BJ (cell line): ENCODE results near the gene HCN4. TPM values are rescaled to one million over a fixed set of nuclear protein-coding genes. Genes with fewer than 3 reads are reported as not detected.

ENCODE experiments used
- CTCF ChIA-PET: fragments of 350-600 bp; formaldehyde crosslinking; extraction: SDS; loops from one replicate; lab custom pipeline; 2021; ENCODE audit warnings: antibody characterized with exemption, inconsistent platforms; lab: Yijun Ruan, JAX
- POLR2A ChIA-PET: fragments of 300-600 bp; sonication (Branson Sonifier 250); formaldehyde crosslinking; extraction: SDS; loops from one replicate; lab custom pipeline; 2021; ENCODE audit warnings: antibody characterized with exemption; lab: Charles Lee
- DNase-seq: peaks from one replicate; pipeline ENCODE4 v3.0.0-alpha.2; 2011; ENCODE audit warnings: low read depth
- H3K27me3 ChIP-seq: 2 replicates; pipeline ENCODE4 v1.6.0; 2011; ENCODE audit warnings: low read length; ENCODE audit not compliant: control insufficient read depth, insufficient read depth
- H3K36me3 ChIP-seq: 2 replicates; pipeline ENCODE4 v1.5.1; 2011; ENCODE audit warnings: low read length; ENCODE audit not compliant: control insufficient read depth, insufficient read depth
- H3K4me3 ChIP-seq: 2 replicates; pipeline ENCODE4 v1.5.1; 2011; ENCODE audit warnings: low read depth, mild to moderate bottlenecking, control low read depth, low read length
- polyA plus RNA-seq: library from polyadenylated mRNA; depleted of rRNA; stranded (reverse); fragments of >200 nt; gene quantifications from 2 replicates; pipeline ENCODE4 v1.2.3, GENCODE V29; 2011
- TF ChIP-seq, protein P1 (sequence below): IDR thresholded peaks from 2 replicates; pipeline ENCODE4 v1.5.1; 2011; ENCODE audit warnings: low read depth, mild to moderate bottlenecking, control low read depth, inconsistent platforms, low read length, moderate library complexity; ENCODE audit not compliant: insufficient read depth

HCN4 gene
- polyA plus RNA-seq, 1 experiment = not detected

DNA sequence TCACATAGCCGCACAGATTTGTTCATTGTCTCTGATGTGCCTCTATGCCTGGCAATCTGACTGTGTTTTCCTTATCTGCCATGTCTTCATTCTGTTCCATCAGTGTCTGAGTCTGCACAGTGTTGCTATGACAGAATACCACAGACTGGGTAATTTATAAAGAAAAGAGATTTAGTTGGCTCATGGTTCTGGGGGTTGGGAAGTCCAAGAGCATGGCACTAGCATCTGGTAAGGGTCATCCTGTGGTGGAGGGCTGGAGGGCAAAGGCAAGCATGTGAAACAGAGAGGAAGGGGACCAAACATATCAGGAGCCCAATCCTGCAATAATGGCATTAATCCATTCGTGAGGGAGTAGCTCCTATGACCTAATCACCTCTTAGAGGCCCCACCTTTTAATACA, 11.9 kb upstream of the HCN4 start:
- ChIA-PET CTCF (no interaction called here), POLR2A (no interaction called here)
- no peak overlapping the region for H3K4me3 ChIP-seq

GRCh38 chr15:73378089-73378488, 9.3 kb upstream of the HCN4 start:
- POLR2A ChIA-PET = no interaction called here
- H3K4me3 ChIP-seq = no peak overlapping the region
- DNase-seq = no peak
- no peaks in the 10 kb centered on the region; the same call in 1 of the 2 replicates for H3K27me3 ChIP-seq
- CTCF ChIA-PET = no interaction called here
- TF ChIP-seq, protein P1, sequence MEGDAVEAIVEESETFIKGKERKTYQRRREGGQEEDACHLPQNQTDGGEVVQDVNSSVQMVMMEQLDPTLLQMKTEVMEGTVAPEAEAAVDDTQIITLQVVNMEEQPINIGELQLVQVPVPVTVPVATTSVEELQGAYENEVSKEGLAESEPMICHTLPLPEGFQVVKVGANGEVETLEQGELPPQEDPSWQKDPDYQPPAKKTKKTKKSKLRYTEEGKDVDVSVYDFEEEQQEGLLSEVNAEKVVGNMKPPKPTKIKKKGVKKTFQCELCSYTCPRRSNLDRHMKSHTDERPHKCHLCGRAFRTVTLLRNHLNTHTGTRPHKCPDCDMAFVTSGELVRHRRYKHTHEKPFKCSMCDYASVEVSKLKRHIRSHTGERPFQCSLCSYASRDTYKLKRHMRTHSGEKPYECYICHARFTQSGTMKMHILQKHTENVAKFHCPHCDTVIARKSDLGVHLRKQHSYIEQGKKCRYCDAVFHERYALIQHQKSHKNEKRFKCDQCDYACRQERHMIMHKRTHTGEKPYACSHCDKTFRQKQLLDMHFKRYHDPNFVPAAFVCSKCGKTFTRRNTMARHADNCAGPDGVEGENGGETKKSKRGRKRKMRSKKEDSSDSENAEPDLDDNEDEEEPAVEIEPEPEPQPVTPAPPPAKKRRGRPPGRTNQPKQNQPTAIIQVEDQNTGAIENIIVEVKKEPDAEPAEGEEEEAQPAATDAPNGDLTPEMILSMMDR = no peak
- no peaks in the 10 kb centered on the region for H3K36me3 ChIP-seq

More for the DNA sequence above, 11.9 kb upstream of the HCN4 start:
- H3K27me3 ChIP-seq = no peaks in the 10 kb centered on the region
- TF ChIP-seq, protein P1 = no peak
- no peaks in the 10 kb centered on the region for H3K36me3 ChIP-seq
- no peak for DNase-seq

DNA sequence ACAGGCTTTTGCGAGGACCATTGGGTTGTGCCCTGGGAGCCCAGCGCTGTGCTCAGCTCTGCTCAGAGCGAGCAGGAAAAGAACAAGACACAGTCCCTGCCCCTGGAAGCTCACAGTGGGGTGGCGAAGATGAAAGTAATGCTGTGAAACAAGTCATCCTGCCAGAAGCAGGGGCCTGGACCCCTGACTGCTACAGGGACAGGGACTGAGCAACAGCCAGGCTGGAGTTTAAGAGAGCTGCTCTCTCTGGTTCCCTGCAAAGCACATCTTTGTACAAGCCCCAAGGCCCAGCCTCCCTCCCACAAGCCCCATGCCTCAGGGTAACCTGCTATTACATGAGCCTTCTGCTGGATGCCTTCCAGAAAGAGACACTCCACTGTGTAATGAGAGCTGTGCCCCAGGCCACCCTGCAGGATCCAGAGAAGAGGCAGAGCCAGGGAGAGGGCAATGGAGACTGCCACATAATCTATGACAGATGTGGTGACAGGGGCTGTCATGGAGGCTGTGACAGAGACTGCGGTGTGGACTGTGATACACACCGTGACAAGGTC, 7.1 kb upstream of the HCN4 start:
- POLR2A ChIA-PET = no interaction called here
- TF ChIP-seq, protein P1 = no peak
- no peaks in the 10 kb centered on the region for H3K36me3 ChIP-seq
- CTCF ChIA-PET = no interaction called here
- no peak for DNase-seq
- peaks cover 4% of the 10 kb centered on the region for H3K27me3 ChIP-seq
- H3K4me3 ChIP-seq = no peak overlapping the region

- Histone ChIP-seq H3K4me3 (no peak overlapping the region), H3K36me3 (no peaks in the 10 kb centered on the region), H3K27me3 (peaks cover 10% of the 10 kb centered on the region)
- ChIA-PET POLR2A (no interaction called here), CTCF (no interaction called here)
- no peak for DNase-seq
- TF ChIP-seq, protein P1 = no peak
These were observed 6.3 kb upstream of the HCN4 start for GRCh38 chr15:73375012-73375411.

DNA sequence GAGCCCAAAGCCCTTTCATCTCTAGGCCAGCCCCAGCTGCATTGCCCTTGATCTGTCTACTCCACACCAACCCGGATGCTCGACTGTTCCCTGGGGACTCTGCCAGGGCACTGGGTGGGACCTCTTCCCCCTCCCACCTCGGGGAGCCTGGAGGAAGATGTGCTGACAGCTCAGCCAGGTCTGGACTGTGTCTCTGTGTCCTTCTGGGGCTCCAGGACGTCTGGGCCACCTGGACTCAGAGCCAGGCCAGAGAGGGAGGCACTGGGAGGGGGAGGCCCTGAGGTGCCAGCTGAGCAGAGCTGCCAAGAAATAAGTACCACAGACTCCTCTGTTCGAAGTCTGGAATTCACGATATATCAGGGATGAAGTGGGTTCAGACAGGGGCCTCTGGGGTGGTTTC, 5.8 kb upstream of the HCN4 start:
- TF ChIP-seq, protein P1 = no peak
- Histone ChIP-seq H3K27me3 (peaks cover 13% of the 10 kb centered on the region), H3K36me3 (no peaks in the 10 kb centered on the region), H3K4me3 (no peak overlapping the region)
- DNase-seq = no peak
- ChIA-PET CTCF (no interaction called here), POLR2A (no interaction called here)
